ENCODE data around the gene NKX2-1. TPM values are rescaled to one million over a fixed set of nuclear protein-coding genes. Genes with fewer than 3 reads are reported as not detected.

The NKX2-1 gene
- total and polyA plus RNA-seq, 2 of the 13 experiments (the other 11 are each of a cell fraction or from before 2014, with no cell fraction given): not detected

GRCh38 chr14:36520601-36521525 lies 831 bp upstream of the NKX2-1 start (continued):
- TF ChIP-seq ATF5 (CRISPR knock-in tag; IDR thresholded peaks at IDR 0.05; ENCODE audit: low read depth) (0 out of 2 replicates have a peak, but pooled peaks have one; percentile 62), MEIS2 (CRISPR knock-in tag; IDR thresholded peaks at IDR 0.05) (no peak; the same call in 1 of the 2 replicates), ZFP36 (IDR thresholded peaks at IDR 0.05; ENCODE audit: borderline replicate concordance, low read depth, low read length, partially characterized antibody) (peak; percentile 55), KLF15 (CRISPR knock-in tag; IDR thresholded peaks at IDR 0.05; ENCODE audit: borderline replicate concordance) (no peak), ZNF331 (CRISPR knock-in tag; IDR thresholded peaks at IDR 0.05) (peak; percentile 52; the same call in 1 of the 2 replicates), ZNF567 (CRISPR knock-in tag; IDR thresholded peaks at IDR 0.05; ENCODE audit: borderline replicate concordance) (no peak), ZNF496 (CRISPR knock-in tag; IDR thresholded peaks at IDR 0.05; ENCODE audit: insufficient replicate concordance) (no peak), ZNF292 (CRISPR knock-in tag; IDR thresholded peaks at IDR 0.05; ENCODE audit: borderline replicate concordance, low read depth) (no peak), BRD4 (CRISPR knock-in tag; IDR thresholded peaks at IDR 0.05) (no peak), POLR2G (IDR thresholded peaks at IDR 0.05; ENCODE audit: low read depth, low read length) (no peak), ZNF609 (CRISPR knock-in tag; IDR thresholded peaks at IDR 0.05; ENCODE audit: borderline replicate concordance) (0 out of 2 replicates have a peak, but pooled peaks have one; percentile 38), CBFB (CRISPR knock-in tag; IDR thresholded peaks at IDR 0.05) (0 out of 2 replicates have a peak, but pooled peaks have one; percentile 35), ZFP36L1 (CRISPR knock-in tag; IDR thresholded peaks at IDR 0.05) (no peak), ZNF615 (CRISPR knock-in tag; IDR thresholded peaks at IDR 0.05; ENCODE audit: borderline replicate concordance) (no peak), ATM (IDR thresholded peaks at IDR 0.05; ENCODE audit: borderline replicate concordance) (no peak), ZBTB8A (CRISPR knock-in tag; IDR thresholded peaks at IDR 0.05; ENCODE audit: borderline replicate concordance, low read depth) (no peak), GABPB1 (CRISPR knock-in tag; IDR thresholded peaks at IDR 0.05) (peak; percentile 72), ZNF709 (CRISPR knock-in tag; IDR thresholded peaks at IDR 0.05) (no peak), ZNF343 (CRISPR knock-in tag; IDR thresholded peaks at IDR 0.05) (peak; percentile 70; the same call in 1 of the 2 replicates), ZNF354B (CRISPR knock-in tag; IDR thresholded peaks at IDR 0.05) (no peak), NFE2L1 (CRISPR knock-in tag; IDR thresholded peaks at IDR 0.05; ENCODE audit: borderline replicate concordance) (no peak)

All from HepG2 (cell line).